ENCODE data around the gene PFDN6.

- TF ChIP-seq POLR2A (IDR thresholded peaks at IDR 0.05) = no peak
- TF ChIP-seq CTCF (IDR thresholded peaks at IDR 0.05) = no peak
Measured at GRCh38 chr6:33252759-33253158, 36.6 kb upstream of the PFDN6 start.
